Suppressor macrophage treated with lipopolysaccharide for 1 hour (primary cell): ENCODE measurements around the gene GGTLC2.
"Not testable (repeated sequence)": the region's sequence is repeated elsewhere in the genome, so short reads cannot be mapped to it uniquely, and the experiment has no call there.

Experiments
- DNase-seq, 3 donors: peaks; one replicate each; pipeline ENCODE4 v3.0.0-alpha.2; 2020 to 2022

The GGTLC2 gene

GRCh38 chr22:22644314-22644713, at the start of gene GGTLC2:
Gene GGTLC2, plus strand, starts transcription at chr22:22644614. Its CDS starts 1,732 bp downstream, at chr22:22646346.
- DNase-seq = not testable (repeated sequence)

GRCh38 chr22:22595001-22595835, 49.2 kb upstream of the GGTLC2 start:
- no peak for DNase-seq

- DNase-seq = no peak
These were observed 46.3 kb upstream of the GGTLC2 start for GRCh38 chr22:22598144-22598543.

- DNase-seq = no peak
These were observed 45.2 kb upstream of the GGTLC2 start for GRCh38 chr22:22599248-22599647.

- no peak for DNase-seq
These were observed 43.7 kb upstream of the GGTLC2 start for GRCh38 chr22:22600531-22601261.

- DNase-seq = peak in 1 of 3 donors; percentile 16
These were observed 40.9 kb upstream of the GGTLC2 start for GRCh38 chr22:22603470-22603947.

GRCh38 chr22:22604326-22605073, 39.9 kb upstream of the GGTLC2 start:
- DNase-seq = no peak

GRCh38 chr22:22605074-22605404, 39.4 kb upstream of the GGTLC2 start:
- DNase-seq = peak; percentile 19 to 44 (median 41)

GRCh38 chr22:22608022-22608421, 36.4 kb upstream of the GGTLC2 start:
- DNase-seq = not testable (repeated sequence)

GRCh38 chr22:22609291-22609690, 35.1 kb upstream of the GGTLC2 start:
- DNase-seq = no peak

- no peak for DNase-seq
These were observed 31.9 kb upstream of the GGTLC2 start for GRCh38 chr22:22612516-22612915.

GRCh38 chr22:22614065-22614464, 30.3 kb upstream of the GGTLC2 start:
- DNase-seq = no peak

GRCh38 chr22:22616636-22617035, 27.8 kb upstream of the GGTLC2 start:
- DNase-seq = peak in 1 of 3 donors; percentile 18

- no peak for DNase-seq
These were observed 26.0 kb upstream of the GGTLC2 start for GRCh38 chr22:22618448-22618847.

GRCh38 chr22:22618923-22619322, 25.5 kb upstream of the GGTLC2 start:
- DNase-seq = no peak

- no peak for DNase-seq
These were observed 24.5 kb upstream of the GGTLC2 start for GRCh38 chr22:22619765-22620414.

GRCh38 chr22:22628546-22629495, 15.6 kb upstream of the GGTLC2 start:
- not testable (repeated sequence) for DNase-seq

GRCh38 chr22:22631223-22631652, 13.2 kb upstream of the GGTLC2 start:
- DNase-seq = not testable (repeated sequence)

- not testable (repeated sequence) for DNase-seq
These were observed 12.2 kb upstream of the GGTLC2 start for GRCh38 chr22:22632226-22632625.

GRCh38 chr22:22633533-22633932, 10.9 kb upstream of the GGTLC2 start:
- not testable (repeated sequence) for DNase-seq

- peak in 2 of 3 donors; percentile 34 to 62 for DNase-seq
These were observed 8.2 kb upstream of the GGTLC2 start for GRCh38 chr22:22636260-22636659.
